Skeletal muscle satellite cell (primary cell): ENCODE data around the gene SGSH.
A peak's percentile ranks its signal among the peaks of the same experiment; 100 is the strongest.

Experiments
- H3K27me3 ChIP-seq: 2 replicates; pipeline ENCODE4 v1.7.0; 2013; ENCODE audit warnings: low read length; ENCODE audit not compliant: control insufficient read depth, insufficient read depth
- H3K36me3 ChIP-seq: 2 replicates; pipeline ENCODE4 v1.7.0; 2013; ENCODE audit warnings: mild to moderate bottlenecking, control low read depth, low read length; ENCODE audit not compliant: insufficient read depth
- H3K4me1 ChIP-seq: 2 replicates; pipeline ENCODE4 v1.7.0; 2013; ENCODE audit warnings: low read length; ENCODE audit not compliant: control insufficient read depth, insufficient read depth
- H3K4me2 ChIP-seq: 2 replicates; pipeline ENCODE4 v1.7.0; 2013; ENCODE audit warnings: mild to moderate bottlenecking, low read length
- H3K4me3 ChIP-seq: 2 replicates; pipeline ENCODE4 v1.7.0; 2013; ENCODE audit warnings: low read length
- H3K9ac ChIP-seq: 2 replicates; pipeline ENCODE4 v1.7.0; 2013; ENCODE audit warnings: mild to moderate bottlenecking, low read depth, low read length, moderate library complexity
- H3K9me3 ChIP-seq: replicated peaks from 2 replicates; pipeline ENCODE4 v1.7.0; 2013; ENCODE audit warnings: mild to moderate bottlenecking, control low read depth, low read length

The SGSH gene

GRCh38 chr17:80187090-80187489, 33.0 kb downstream of the SGSH start:
- H3K4me3 ChIP-seq = peak overlapping the region; percentile 40
- no peaks in the 10 kb centered on the region for H3K9me3 ChIP-seq

DNA sequence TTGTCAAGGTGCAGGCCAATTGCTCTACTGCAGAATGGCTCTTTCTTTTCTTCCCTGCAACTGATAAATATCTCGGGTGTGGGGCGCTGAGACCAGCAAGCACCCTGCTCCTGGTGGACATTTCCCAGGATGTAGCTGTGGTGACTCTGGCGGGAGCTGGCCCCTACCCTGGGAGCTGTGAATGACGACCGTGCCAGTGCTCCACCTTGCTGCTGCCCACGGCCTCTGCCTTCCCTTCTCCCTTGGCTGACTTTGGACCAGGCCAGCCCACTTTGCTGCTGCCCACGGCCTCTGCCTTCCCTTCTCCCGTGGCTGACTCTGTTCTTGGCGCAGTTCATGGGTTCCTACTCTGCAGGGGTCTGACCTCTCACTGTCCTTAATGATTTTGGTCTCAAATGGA, 34.2 kb downstream of the SGSH start:
- Histone ChIP-seq H3K27me3 (peaks cover 9% of the 10 kb centered on the region), H3K4me1 (peaks cover 12% of the 10 kb centered on the region), H3K36me3 (no peaks in the 10 kb centered on the region), H3K9ac (no peak overlapping the region), H3K9me3 (no peaks in the 10 kb centered on the region), H3K4me3 (no peak overlapping the region), H3K4me2 (no peak overlapping the region)

More at GRCh38 chr17:80187090-80187489, 33.0 kb downstream of the SGSH start:
- Histone ChIP-seq H3K27me3 (peaks cover 19% of the 10 kb centered on the region), H3K9ac (no peak overlapping the region), H3K36me3 (no peaks in the 10 kb centered on the region), H3K4me2 (peak overlapping the region; percentile 75), H3K4me1 (peaks cover 15% of the 10 kb centered on the region)

- peaks cover 12% of the 10 kb centered on the region for H3K4me1 ChIP-seq
- H3K36me3 ChIP-seq = no peaks in the 10 kb centered on the region
- no peak overlapping the region for H3K4me2 ChIP-seq
- H3K9ac ChIP-seq = no peak overlapping the region
- no peaks in the 10 kb centered on the region for H3K9me3 ChIP-seq
- peaks cover 20% of the 10 kb centered on the region for H3K27me3 ChIP-seq
- no peak overlapping the region for H3K4me3 ChIP-seq
Measured at GRCh38 chr17:80184423-80184714, 35.8 kb downstream of the SGSH start.

- Histone ChIP-seq H3K9ac (no peak overlapping the region), H3K9me3 (no peaks in the 10 kb centered on the region), H3K4me3 (no peak overlapping the region), H3K27me3 (peaks cover 23% of the 10 kb centered on the region), H3K4me2 (no peak overlapping the region), H3K4me1 (peaks cover 12% of the 10 kb centered on the region), H3K36me3 (no peaks in the 10 kb centered on the region)
Measured at GRCh38 chr17:80183581-80184422, 36.3 kb downstream of the SGSH start.

DNA sequence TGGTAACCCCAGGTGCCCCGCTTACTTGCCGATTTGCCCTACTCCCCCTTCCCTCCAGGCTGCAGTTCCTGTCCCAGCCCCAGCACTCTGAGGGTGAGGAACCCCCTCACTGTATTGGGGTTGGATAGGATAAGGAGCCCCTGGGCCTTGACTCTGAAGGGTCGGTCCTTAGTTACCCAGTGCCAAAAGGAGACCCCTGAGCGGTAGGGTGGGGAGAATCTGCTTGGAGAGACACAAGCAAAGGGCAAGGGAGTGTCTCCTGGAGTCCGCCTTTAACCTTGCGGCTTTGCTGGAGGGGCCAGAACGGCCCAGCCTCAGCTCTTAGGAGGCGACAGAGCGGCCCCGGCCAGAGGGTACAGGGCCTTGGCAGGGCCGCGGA, 37.3 kb downstream of the SGSH start:
- no peaks in the 10 kb centered on the region for H3K36me3 ChIP-seq
- no peak overlapping the region for H3K4me2 ChIP-seq
- H3K9me3 ChIP-seq = no peaks in the 10 kb centered on the region
- H3K9ac ChIP-seq = no peak overlapping the region
- no peak overlapping the region for H3K4me3 ChIP-seq
- H3K27me3 ChIP-seq = peaks cover 27% of the 10 kb centered on the region
- H3K4me1 ChIP-seq = peaks cover 11% of the 10 kb centered on the region

- H3K4me3 ChIP-seq = no peak overlapping the region
- no peaks in the 10 kb centered on the region for H3K9me3 ChIP-seq
- no peak overlapping the region for H3K9ac ChIP-seq
- H3K36me3 ChIP-seq = no peaks in the 10 kb centered on the region
- peaks cover 6% of the 10 kb centered on the region for H3K4me1 ChIP-seq
- peaks cover 28% of the 10 kb centered on the region for H3K27me3 ChIP-seq
- H3K4me2 ChIP-seq = no peak overlapping the region
Measured at GRCh38 chr17:80182118-80182844, 37.9 kb downstream of the SGSH start.

DNA sequence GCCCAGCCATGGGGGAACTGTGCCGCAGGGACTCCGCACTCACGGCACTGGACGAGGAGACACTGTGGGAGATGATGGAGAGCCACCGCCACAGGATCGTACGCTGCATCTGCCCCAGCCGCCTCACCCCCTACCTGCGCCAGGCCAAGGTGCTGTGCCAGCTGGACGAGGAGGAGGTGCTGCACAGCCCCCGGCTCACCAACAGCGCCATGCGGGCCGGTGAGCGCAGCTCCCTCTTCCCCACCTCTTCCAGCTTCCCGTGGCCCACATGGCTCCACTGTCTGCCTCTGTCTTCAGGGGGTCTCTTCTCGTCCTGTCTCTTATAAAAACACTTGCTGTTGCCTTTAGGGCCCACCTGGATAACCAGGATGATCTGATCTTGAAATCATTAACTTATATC, 38.7 kb downstream of the SGSH start:
- H3K4me3 ChIP-seq = no peak overlapping the region
- no peak overlapping the region for H3K4me2 ChIP-seq
- peaks cover 28% of the 10 kb centered on the region for H3K27me3 ChIP-seq
- H3K9ac ChIP-seq = no peak overlapping the region
- H3K4me1 ChIP-seq = no peaks in the 10 kb centered on the region
- H3K36me3 ChIP-seq = no peaks in the 10 kb centered on the region
- no peaks in the 10 kb centered on the region for H3K9me3 ChIP-seq

GRCh38 chr17:80180192-80180591, 39.9 kb downstream of the SGSH start:
- no peaks in the 10 kb centered on the region for H3K36me3 ChIP-seq
- H3K4me3 ChIP-seq = no peak overlapping the region
- peaks cover 5% of the 10 kb centered on the region for H3K4me1 ChIP-seq
- H3K9ac ChIP-seq = no peak overlapping the region
- H3K4me2 ChIP-seq = no peak overlapping the region
- no peaks in the 10 kb centered on the region for H3K9me3 ChIP-seq
- H3K27me3 ChIP-seq = peaks cover 28% of the 10 kb centered on the region

- Histone ChIP-seq H3K27me3 (peaks cover 28% of the 10 kb centered on the region), H3K4me2 (no peak overlapping the region), H3K9me3 (no peaks in the 10 kb centered on the region), H3K4me1 (peaks cover 6% of the 10 kb centered on the region), H3K9ac (no peak overlapping the region), H3K36me3 (no peaks in the 10 kb centered on the region), H3K4me3 (no peak overlapping the region)
Measured at GRCh38 chr17:80177986-80178595, 42.0 kb downstream of the SGSH start.

DNA sequence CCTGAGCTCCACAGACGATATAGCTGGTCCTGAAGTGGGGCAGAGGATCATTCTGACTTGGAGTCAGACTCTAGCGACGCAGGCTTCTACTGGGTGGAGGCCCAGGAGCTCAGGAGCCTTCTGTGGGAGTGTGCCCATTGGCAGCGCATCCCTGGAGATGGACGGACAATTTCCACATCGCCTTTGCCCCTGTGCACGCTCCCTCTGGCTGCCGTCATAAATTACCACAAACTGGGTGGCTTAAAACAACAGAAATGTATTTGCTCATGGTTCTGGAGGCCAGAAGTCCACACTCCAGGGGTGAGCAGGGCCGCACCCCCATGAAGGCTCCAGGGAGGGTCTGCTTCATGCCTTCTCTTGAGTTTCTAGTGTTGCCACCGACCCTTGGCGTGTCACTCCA, 43.4 kb downstream of the SGSH start:
- H3K9ac ChIP-seq = no peak overlapping the region
- no peak overlapping the region for H3K4me3 ChIP-seq
- peaks cover 6% of the 10 kb centered on the region for H3K4me1 ChIP-seq
- no peak overlapping the region for H3K4me2 ChIP-seq
- H3K9me3 ChIP-seq = no peaks in the 10 kb centered on the region
- H3K27me3 ChIP-seq = peaks cover 26% of the 10 kb centered on the region
- no peaks in the 10 kb centered on the region for H3K36me3 ChIP-seq

DNA sequence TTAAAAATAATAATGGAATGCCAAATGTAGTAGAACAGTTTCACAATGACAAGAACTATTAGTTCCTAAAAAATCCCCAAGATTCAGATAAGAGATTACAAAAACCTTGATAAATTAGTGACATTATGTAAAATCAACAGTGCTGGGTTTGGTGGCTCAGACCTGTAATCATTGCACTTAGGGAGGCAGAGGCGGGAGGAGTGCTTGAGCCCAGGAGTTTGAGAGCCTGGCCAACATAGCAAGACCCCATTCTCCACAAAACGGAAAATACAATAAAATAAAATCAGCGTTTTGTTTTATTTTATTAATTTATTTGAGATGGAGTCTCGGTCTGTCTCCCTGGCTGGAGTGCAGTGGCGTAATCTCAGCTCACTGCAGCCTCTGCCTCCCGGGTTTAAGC, 46.2 kb downstream of the SGSH start:
- Histone ChIP-seq H3K9ac (no peak overlapping the region), H3K36me3 (no peaks in the 10 kb centered on the region), H3K4me1 (peaks cover 6% of the 10 kb centered on the region), H3K9me3 (no peaks in the 10 kb centered on the region), H3K4me2 (no peak overlapping the region), H3K27me3 (peaks cover 34% of the 10 kb centered on the region), H3K4me3 (no peak overlapping the region)
